Peyer's patch (tissue), 4 donors: ENCODE measurements around the gene FRMPD1.

Experiments used
- CTCF ChIP-seq, 6 experiments: fragments of 450-650 bp in 4 of 6; fragments of 200-600 bp in 2 of 6; sonication (generic) in 1 of 6; IDR thresholded peaks; one replicate each; pipeline ENCODE4 v1.5.1; 2017 to 2019; ENCODE audit warnings: antibody characterized with exemption in 6 of 6, mild to moderate bottlenecking in 3 of 6, moderate library complexity in 1 of 6
- POLR2A ChIP-seq, 2 donors: fragments of 450-650 bp; IDR thresholded peaks; one replicate each; pipeline ENCODE4 v1.5.1; 2017; ENCODE audit warnings: antibody characterized with exemption in 2 of 2, mild to moderate bottlenecking in 2 of 2, moderate library complexity in 2 of 2

DNA sequence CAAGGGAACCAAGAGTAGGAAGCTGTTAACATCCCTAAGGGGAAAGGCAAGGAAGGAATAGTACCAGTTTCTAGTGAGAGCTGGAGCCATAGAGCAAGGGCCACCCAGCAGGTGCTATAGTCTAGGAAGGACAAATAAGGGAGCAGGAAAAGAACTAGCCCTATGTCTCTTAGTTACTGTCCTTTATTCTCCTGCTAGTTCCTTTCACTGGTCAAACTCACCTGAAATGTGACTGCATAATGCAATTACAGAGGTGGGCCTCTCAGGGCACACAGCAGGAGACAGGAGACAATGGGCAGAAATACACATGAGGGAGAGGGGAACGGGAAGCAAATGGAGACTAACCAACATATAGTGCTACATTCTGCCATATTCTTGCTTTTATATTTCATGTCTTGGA is 26.7 kb upstream of the FRMPD1 start:
- TF ChIP-seq CTCF (IDR thresholded peaks at IDR 0.05): no peak
- TF ChIP-seq POLR2A (IDR thresholded peaks at IDR 0.05): no peak
